CD4-positive, alpha-beta T cell treated with Interferon alpha-2 for 1 hour (primary cell): ENCODE results near the gene RNF130.
"Not testable (repeated sequence)": the region's sequence is repeated elsewhere in the genome, so short reads cannot be mapped to it uniquely, and the experiment has no call there.

ENCODE experiments used
- DNase-seq, 2 donors: peaks; one replicate each; pipeline ENCODE4 v3.0.0-alpha.2; 2020 to 2022

The RNF130 gene

GRCh38 chr5:179967489-179967888 is 104.1 kb downstream of the RNF130 start:
- no peak for DNase-seq

DNA sequence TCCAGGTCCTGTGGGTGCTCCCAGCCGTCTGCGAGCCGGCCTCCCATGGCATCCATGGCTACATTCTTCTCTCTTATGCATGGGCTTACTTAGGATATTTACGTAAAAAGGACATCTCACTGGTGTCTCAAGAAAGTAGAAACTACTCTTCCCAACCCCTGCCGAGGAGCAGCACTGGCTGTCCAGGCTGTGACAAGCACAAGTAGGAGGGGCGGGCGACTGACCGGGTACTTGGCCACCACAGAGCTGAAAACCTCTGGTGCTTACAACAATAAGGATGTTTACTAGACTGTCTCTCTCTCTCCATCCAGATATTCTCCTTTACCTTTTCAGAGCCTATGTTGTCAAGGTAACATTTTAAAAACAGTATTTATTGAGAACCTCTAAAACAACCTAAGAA is 107.5 kb downstream of the RNF130 start:
- no peak for DNase-seq

DNA sequence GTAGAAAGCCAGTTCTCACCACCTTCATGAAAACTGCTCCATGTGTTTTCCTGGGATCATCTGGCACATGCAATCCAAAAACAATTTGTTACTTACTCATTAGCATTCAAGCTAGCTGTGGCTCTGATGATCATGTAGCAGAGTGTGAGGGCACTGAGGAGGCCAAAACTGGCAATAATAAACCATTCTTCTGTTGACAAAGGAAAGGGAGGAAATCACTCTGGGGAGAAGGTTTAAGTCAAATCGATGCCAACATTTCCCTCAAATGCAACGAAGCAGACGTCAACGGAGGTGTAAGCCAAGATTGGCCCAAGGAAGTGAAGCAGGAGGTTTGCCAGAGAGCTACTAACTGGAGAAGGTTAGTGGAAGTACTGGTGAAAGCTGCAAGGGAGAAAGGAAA is 108.2 kb downstream of the RNF130 start:
- DNase-seq = no peak

DNA sequence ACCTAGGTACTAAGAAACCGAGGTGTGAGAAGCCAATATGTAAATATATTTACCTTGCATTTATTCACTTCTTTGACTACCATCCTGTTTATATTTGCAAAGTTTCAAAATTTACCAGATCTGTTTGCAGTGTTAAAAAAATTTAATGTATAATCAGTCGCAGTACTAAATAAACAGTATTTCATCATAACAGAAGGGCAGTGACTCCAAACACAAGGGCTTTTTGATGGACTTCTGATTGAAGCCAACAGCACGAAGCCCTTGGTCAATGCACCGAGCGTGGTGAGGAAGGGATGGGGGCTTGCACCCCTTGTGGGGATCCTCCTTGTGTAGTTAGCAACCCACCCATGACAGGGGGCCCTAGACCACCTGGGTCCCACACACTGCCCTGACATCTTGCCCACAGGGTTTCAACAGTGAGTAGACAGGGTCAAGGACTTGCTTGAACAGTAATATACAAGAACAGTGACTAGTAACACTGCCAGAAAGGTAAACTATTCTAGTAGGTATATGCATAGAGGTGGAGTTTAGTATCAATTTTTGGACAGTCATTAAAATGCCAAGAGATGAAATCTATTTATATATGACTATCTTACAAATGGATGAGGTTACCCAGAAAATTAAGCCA is 111.2 kb downstream of the RNF130 start:
- no peak for DNase-seq

- peak in 1 of 2 donors; percentile 6 for DNase-seq
These were observed 111.9 kb downstream of the RNF130 start for GRCh38 chr5:179959641-179960040.

DNA sequence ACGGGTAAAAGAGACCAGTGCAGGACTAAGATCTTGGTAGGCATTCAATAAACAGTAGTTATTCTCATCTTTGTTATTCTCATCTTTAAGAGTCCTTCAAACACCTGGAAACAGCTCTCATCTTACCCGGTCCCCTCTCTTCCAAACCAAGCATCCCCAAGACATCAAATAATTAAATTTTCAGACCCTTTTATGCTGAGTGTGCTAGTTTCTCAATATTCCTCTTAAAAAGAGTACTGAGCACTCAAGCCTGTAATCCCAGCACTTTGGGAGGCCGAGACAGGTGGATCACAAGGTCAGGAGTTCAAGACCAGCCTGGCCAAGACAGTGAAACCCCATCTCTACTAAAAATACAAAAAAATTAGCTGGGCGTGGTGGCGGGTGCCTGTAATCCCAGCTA is 112.4 kb downstream of the RNF130 start:
- not testable (repeated sequence) for DNase-seq

DNA sequence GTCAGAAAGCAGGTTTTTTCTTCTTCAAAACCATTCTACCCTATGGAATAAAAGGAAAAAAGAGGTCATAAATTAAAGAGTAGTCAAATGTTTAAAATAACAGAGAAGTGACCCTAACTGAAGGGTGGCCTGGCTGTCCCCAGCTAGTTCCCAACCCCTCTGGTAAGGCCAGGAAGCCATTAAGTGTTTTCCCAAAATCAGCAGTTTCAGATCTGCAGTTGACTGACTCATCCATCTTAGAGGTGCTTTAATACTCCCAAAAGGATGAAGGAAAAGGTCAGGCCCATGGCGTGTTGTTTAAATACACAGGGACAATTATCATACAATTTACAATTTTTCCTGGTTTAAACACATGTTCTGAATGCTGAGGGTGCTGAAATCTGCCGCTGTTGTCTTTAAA is 115.9 kb downstream of the RNF130 start:
- DNase-seq = no peak

DNA sequence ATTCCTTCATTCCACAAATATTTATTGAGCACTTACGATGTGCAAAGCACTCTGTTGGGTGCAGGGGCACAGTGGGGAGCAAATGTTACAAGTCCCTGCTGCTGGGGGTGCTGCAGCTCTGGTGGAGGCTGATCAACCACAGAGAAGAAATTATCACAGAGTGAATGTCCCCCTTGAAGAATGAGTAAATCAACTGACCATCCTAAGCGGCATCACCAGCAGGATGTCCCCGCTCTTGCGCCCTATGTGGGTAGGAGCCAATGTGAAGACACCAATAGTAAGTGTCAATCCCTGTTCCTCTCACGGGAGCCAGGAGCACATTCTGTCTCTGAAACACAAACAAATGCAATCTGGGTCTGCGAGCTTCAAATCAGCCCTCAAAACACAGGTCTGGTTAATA is 116.5 kb downstream of the RNF130 start:
- no peak for DNase-seq

- DNase-seq = no peak
These were observed 117.1 kb downstream of the RNF130 start for GRCh38 chr5:179954434-179954833.

GRCh38 chr5:179953987-179954386 is 117.6 kb downstream of the RNF130 start:
- no peak for DNase-seq

- no peak for DNase-seq
These were observed 134.4 kb downstream of the RNF130 start for GRCh38 chr5:179936976-179937681.

GRCh38 chr5:179930788-179931473 is 140.6 kb downstream of the RNF130 start:
- no peak for DNase-seq

DNA sequence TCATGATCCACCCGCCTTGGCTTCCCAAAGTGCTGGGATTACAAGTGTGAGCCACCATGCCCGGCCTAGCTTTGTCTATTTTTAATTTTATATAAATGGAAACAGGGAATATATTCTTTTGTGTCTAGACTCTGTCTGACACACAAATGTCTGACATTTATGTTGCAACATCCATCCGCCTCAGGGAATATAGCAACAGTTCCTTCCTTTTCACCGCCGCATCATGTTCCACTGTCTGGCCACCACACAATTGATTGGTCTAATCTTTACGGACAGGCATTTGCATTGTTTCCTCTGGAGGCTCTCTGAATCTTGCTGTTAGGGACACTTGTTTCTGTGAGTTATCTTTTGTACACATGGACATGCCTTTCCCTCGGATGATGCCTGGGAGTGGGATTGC is 143.7 kb downstream of the RNF130 start:
- DNase-seq = no peak

GRCh38 chr5:179926657-179927056 is 144.9 kb downstream of the RNF130 start:
- no peak for DNase-seq

DNA sequence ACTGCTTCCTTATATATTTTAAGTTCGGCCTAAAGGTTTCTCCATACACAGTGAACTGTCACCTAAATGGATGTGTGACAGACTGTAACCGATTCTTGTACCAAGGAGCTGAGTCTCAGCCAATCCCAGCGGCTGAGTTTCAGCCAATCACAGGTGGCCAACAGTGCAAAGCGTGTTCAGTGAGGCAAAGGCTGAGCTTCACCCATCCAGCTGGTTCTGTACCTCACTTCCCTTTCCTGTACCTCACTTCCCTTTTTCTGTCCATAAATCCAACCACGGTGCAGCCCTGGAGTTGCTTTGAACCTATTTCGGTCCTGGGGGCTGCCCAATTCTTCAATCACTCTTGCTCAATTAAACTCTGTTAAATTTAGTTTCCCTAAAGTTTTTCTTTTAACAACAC is 148.1 kb downstream of the RNF130 start:
- DNase-seq = peak in 1 of 2 donors; percentile 42

DNA sequence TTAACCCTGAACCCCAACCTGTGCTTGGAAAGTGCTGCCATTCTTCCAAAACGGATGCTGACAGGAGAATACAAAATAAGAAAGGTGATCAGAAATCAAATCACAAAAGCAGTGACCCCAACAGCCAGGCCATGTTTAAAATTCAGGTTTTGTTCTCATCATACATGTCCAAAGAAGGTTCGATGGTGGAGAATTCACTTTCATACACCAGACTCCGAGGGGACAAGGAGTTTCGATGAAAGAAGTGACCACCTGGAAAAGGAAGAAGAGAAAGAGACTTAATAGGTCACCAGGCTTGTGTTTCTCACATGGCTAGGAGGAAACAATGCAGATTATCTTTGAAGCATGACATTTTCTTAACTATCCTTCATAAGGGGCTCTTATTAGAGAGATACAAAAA is 151.4 kb downstream of the RNF130 start:
- no peak for DNase-seq

GRCh38 chr5:179919487-179920060 is 152.0 kb downstream of the RNF130 start:
- DNase-seq = no peak

DNA sequence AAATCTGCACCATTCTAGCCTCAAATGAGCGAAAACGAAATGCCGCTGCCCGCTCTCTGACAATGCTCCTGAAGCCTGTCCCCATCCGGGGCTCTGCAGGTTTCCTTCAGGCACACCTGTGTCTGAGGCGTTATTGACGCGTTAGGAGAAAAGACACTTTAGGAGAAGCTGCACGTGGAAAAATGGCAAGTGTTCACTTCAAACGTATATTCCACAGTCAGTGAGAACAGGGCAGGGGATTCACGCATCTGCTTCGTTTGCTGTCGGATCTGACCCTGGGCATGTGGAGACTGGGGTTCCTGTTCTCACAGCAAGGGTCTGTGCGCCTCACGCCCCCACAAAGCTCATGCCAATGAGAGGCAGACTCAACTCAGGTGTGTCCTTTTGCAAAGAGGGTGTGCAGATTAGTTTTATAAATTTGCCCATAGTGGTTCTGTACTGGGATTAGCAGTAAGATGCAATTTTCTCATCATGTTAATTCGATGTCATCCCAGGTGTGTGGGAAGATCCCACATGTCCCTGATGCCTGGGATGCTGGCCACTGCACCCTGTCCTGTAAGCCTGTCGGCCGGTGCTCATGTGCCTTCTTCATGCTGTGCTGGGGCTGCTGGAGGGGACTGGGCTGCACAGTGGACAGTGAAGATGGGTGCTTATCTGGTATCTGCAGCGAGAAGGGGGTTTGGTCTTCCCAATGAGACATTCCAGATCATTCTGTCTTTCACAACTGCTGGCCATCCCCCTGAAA is 152.6 kb downstream of the RNF130 start:
- no peak for DNase-seq

- no peak for DNase-seq
These were observed 155.0 kb downstream of the RNF130 start for GRCh38 chr5:179916523-179916922.

- no peak for DNase-seq
These were observed 156.1 kb downstream of the RNF130 start for GRCh38 chr5:179915406-179915935.

DNA sequence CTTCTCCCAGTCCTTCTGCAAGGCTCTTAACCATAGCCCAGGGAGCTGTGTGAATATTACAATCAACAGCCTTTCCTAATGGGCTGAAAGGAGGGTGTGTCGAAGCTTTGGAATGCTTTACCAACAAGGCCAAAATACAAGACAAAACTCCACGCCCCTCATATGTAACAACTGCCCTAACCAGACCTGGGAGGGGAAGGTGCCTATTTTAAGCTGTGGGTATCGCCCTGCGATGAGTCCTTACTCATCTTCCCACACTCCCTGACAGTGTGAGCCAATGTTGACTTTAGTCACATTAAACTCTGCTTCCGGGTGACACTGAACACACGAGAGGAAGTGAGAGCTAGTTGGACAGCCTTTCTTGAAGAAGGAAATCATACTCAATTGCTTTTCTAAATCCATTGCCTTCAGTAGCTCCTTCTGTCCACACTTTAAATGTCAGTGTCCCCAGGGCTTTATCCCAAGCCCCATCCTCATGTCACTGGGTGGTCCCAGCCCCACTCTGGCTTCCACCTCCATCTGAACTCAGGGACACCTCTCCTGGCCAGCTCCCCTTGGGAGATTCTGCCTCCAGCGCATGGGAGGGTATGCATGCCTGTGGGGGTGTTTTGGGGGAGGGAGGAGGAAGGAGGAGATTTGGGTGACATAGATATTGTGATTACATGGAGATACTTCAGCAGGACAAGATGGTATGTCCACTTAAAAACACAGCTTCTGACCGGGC is 157.4 kb downstream of the RNF130 start:
- DNase-seq = peak in 1 of 2 donors; percentile 40

- no peak for DNase-seq
These were observed 158.1 kb downstream of the RNF130 start for GRCh38 chr5:179913461-179913860.
